Measurements from ENCODE around the gene CLDN22. TPM values are rescaled to one million over a fixed set of nuclear protein-coding genes. Genes with fewer than 3 reads are reported as not detected.

The CLDN22 gene
- polyA plus RNA-seq, 2 of the 4 experiments (the other 2 are of a cell fraction), result not detected

DNA sequence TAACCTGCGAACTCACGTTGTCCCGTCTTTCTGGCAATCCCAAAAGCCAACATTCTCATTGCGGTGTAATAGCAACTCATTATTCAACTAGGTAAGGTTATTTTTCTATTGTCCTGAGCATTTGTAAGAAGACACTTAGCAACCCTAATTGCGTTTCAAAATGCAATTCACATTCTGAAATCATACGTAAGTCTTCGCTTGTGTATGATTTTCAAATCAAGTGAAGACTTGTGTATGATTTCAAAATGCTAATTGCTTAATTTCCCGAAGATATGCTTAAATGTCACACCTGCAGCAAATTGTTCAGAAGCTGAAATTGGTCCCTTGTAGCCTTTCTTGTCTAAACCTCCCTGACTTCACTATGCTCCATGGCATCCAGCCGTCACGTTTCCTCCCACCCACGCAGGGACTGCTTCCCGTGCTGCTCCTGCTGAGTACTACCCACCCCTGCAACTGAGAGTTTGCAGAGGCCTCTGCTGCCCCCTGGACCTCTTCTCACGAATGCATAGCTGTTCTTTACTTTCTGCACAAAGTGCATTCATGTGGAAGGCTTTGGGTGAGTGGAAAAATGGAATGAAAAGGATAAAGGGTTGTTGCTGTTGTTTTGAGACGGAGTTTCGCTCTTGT, 43.0 kb upstream of the CLDN22 start:
- ChIA-PET CTCF (no interaction called here), POLR2A (no interaction called here)
- Histone ChIP-seq H3K4me1 (no peaks in the 10 kb centered on the region), H3K27ac (no peak overlapping the region), H3K9me3 (no peaks in the 10 kb centered on the region), H3K4me3 (no peak overlapping the region), H3K4me2 (no peak overlapping the region)
- 73% methylated on average over 15 of the region's 15 CpGs for WGBS (ENCODE audit: missing lambda C conversion rate)
- TF ChIP-seq HMGXB4 (CRISPR knock-in tag; IDR thresholded peaks at IDR 0.05; ENCODE audit: borderline replicate concordance) (no peak), ZC3H11A (IDR thresholded peaks at IDR 0.05) (no peak), SMC3 (IDR thresholded peaks at IDR 0.05) (no peak), EHF (CRISPR knock-in tag; IDR thresholded peaks at IDR 0.05) (no peak), HEYL (CRISPR knock-in tag; IDR thresholded peaks at IDR 0.05) (no peak), HOXA7 (CRISPR knock-in tag; IDR thresholded peaks at IDR 0.05) (no peak), HOXB13 (CRISPR knock-in tag; IDR thresholded peaks at IDR 0.05; ENCODE audit: low read depth) (no peak), HOXB5 (CRISPR knock-in tag; IDR thresholded peaks at IDR 0.05) (no peak), ZFP36 (IDR thresholded peaks at IDR 0.05; ENCODE audit: borderline replicate concordance, partially characterized antibody) (no peak), HDAC2 (IDR thresholded peaks at IDR 0.05) (no peak), MAZ (IDR thresholded peaks at IDR 0.05; ENCODE audit: borderline replicate concordance, low read depth, low read length) (no peak), RNF2 (IDR thresholded peaks at IDR 0.05; ENCODE audit: borderline replicate concordance, low read depth) (no peak), PHF8 (IDR thresholded peaks at IDR 0.05; ENCODE audit: borderline replicate concordance, low read depth) (no peak), REST (IDR thresholded peaks at IDR 0.05) (no peak), GATA3 (IDR thresholded peaks at IDR 0.05; ENCODE audit: borderline replicate concordance) (no peak), POLR2A (IDR thresholded peaks at IDR 0.05; ENCODE audit: low read length) (no peak), RCOR1 (IDR thresholded peaks at IDR 0.05; ENCODE audit: low read depth, low read length) (no peak)
- TF ChIP-seq, protein P1, sequence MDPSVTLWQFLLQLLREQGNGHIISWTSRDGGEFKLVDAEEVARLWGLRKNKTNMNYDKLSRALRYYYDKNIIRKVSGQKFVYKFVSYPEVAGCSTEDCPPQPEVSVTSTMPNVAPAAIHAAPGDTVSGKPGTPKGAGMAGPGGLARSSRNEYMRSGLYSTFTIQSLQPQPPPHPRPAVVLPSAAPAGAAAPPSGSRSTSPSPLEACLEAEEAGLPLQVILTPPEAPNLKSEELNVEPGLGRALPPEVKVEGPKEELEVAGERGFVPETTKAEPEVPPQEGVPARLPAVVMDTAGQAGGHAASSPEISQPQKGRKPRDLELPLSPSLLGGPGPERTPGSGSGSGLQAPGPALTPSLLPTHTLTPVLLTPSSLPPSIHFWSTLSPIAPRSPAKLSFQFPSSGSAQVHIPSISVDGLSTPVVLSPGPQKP (IDR thresholded peaks at IDR 0.05; ENCODE audit: low read depth, low read length), result no peak
- TF ChIP-seq, protein P2, sequence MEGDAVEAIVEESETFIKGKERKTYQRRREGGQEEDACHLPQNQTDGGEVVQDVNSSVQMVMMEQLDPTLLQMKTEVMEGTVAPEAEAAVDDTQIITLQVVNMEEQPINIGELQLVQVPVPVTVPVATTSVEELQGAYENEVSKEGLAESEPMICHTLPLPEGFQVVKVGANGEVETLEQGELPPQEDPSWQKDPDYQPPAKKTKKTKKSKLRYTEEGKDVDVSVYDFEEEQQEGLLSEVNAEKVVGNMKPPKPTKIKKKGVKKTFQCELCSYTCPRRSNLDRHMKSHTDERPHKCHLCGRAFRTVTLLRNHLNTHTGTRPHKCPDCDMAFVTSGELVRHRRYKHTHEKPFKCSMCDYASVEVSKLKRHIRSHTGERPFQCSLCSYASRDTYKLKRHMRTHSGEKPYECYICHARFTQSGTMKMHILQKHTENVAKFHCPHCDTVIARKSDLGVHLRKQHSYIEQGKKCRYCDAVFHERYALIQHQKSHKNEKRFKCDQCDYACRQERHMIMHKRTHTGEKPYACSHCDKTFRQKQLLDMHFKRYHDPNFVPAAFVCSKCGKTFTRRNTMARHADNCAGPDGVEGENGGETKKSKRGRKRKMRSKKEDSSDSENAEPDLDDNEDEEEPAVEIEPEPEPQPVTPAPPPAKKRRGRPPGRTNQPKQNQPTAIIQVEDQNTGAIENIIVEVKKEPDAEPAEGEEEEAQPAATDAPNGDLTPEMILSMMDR (IDR thresholded peaks at IDR 0.05), result no peak
- ATAC-seq (peak in 1 of 2 experiments; percentile 37; a peak in 1 of 6 replicates), DNase-seq (ENCODE audit: low read depth in 1 of 2, low spot score in 1 of 2) (no peak), FAIRE-seq (no peak)
